Ishikawa (cell line): ENCODE results near the gene MEF2C.

Source experiments
- CREB1 ChIP-seq: IDR thresholded peaks from 2 replicates; pipeline ENCODE4 v1.6.1; 2012; ENCODE audit warnings: low read depth
- TAF1 ChIP-seq: IDR thresholded peaks from 2 replicates; pipeline ENCODE4 v1.6.1; 2012; ENCODE audit warnings: low read depth, mild to moderate bottlenecking
- ZBTB7A ChIP-seq: IDR thresholded peaks from 2 replicates; pipeline ENCODE4 v1.6.1; 2012; ENCODE audit warnings: low read depth
- TF ChIP-seq, protein P1 (sequence below): IDR thresholded peaks from 2 replicates; pipeline ENCODE4 v1.6.1; 2012

DNA sequence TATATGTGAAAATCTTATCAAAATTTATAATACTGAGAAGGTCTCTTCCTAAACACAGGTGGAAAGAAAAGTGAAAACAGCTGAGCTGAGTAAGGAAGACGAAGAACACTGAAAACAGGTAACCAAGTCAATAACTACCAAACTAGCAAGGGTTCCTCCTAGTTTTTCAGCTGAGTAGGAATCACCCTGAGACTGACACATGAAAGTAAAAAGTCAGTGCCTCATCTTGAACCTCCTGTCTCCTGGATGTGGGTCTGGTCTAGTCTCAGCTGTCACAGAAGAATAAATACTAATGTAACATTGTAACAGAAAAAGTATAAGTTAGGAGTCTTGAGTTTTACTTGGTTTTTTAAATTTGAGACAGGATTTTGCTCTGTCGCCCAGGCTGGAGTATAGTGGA is 121.0 kb downstream of the MEF2C start:
- TF ChIP-seq, protein P1, sequence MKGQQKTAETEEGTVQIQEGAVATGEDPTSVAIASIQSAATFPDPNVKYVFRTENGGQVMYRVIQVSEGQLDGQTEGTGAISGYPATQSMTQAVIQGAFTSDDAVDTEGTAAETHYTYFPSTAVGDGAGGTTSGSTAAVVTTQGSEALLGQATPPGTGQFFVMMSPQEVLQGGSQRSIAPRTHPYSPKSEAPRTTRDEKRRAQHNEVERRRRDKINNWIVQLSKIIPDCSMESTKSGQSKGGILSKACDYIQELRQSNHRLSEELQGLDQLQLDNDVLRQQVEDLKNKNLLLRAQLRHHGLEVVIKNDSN, result no peak
- TF ChIP-seq CREB1 (no peak), ZBTB7A (no peak), TAF1 (no peak)
